Heart left ventricle (tissue), 13 donors: ENCODE data around the gene PRRX2.

Source experiments
- POLR2A ChIP-seq, 2 donors: fragments of 450-650 bp; IDR thresholded peaks; one replicate each; pipeline ENCODE4 v1.6.1; 2017; ENCODE audit warnings: antibody characterized with exemption in 2 of 2, mild to moderate bottlenecking in 2 of 2, moderate library complexity in 2 of 2
- TF ChIP-seq, protein P1 (sequence below), 12 donors: fragments of 200-600 bp; sonication (generic) in 4 of 12; IDR thresholded peaks; one replicate each; pipeline versions ENCODE4 v1.5.0 to v1.8.0; 2018 to 2022; ENCODE audit warnings: antibody characterized with exemption in 12 of 12, mild to moderate bottlenecking in 5 of 12
- donor health status: ischemic (EF 13 %, LVEDD 7.1; RV severe dilation, severe dysfunction).
- donor health status: DM: no; HTN: yes; CAD: no.
- donor health status: DM: no; HTN: no; CAD: no.
- donor health status: ischemic (EF 25% LVEDD 6.9; RV normal size, moderate dysfunction).
- donor health status: ischemic (EF 25% LVEDD 5.7; RV mildly dilated, moderate dysfunction).
- donor health status: ischemic (EF 35%, LVEDD 5.7; RV mildly dilated, moderate dysfunction).
- donor health status: nonischemic (EF 11% LVEDD 7.7; RV severe dilation, severe dysfunction).
- donor health status: DM: yes; HTN: yes; CAD: no.
- donor health status: PGD.
- donor health status: ischemic (EF 29% LVEDD 5.4; RV normal size, mild dysfunction).
- donor health status: nonischemic (EF 23%, LVEDD 6.1; RV moderate dilation, normal function).

DNA sequence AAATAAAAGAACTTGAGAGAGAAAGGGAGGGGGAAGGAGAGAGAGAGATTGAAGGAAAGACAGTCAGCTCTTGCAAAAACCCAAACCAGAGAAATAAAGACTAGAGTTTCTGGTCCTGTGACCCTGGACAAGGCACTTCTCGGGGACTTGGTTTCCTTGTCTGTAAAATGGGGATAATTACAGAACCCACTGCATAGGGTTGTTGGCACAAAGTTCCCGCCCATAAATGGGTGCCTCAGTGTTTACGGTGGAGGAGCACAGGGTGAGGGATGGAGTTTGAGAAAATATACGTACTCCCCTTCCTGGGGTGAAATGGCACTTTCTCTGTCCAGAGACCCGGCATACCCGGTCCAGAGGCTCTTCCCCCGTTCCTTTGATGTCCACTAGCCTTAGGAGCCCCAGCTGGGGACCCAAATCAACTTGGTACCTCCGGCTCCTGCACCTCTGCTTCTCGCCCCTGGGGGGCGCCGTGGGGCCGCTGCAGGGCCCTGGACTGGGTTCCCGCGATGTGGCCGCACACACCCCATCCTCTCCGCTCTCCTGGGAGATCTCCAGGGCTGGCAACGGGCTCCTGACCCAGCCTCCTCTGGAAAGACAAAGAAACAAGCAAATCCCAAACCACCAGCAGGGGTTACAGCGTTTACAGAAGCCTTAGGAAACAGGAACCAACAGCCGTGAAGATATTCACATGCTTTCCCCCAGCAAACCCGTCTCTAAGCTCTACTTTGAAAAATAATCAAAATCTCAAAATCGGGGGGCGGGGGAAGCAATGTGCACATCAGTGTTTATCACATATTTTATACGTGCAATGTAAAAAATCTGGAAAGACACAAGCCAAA lies 61.1 kb downstream of the PRRX2 start:
- TF ChIP-seq, protein P1, sequence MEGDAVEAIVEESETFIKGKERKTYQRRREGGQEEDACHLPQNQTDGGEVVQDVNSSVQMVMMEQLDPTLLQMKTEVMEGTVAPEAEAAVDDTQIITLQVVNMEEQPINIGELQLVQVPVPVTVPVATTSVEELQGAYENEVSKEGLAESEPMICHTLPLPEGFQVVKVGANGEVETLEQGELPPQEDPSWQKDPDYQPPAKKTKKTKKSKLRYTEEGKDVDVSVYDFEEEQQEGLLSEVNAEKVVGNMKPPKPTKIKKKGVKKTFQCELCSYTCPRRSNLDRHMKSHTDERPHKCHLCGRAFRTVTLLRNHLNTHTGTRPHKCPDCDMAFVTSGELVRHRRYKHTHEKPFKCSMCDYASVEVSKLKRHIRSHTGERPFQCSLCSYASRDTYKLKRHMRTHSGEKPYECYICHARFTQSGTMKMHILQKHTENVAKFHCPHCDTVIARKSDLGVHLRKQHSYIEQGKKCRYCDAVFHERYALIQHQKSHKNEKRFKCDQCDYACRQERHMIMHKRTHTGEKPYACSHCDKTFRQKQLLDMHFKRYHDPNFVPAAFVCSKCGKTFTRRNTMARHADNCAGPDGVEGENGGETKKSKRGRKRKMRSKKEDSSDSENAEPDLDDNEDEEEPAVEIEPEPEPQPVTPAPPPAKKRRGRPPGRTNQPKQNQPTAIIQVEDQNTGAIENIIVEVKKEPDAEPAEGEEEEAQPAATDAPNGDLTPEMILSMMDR (IDR thresholded peaks at IDR 0.05): peak; percentile 85 to 96 (median 92)
- no peak for TF ChIP-seq POLR2A (IDR thresholded peaks at IDR 0.05)
